ACC112 (cell line): ENCODE results near the gene RALGPS1.

Experiments used
- H2AFZ ChIP-seq: fragments of 200-600 bp; sonication (generic); one replicate; pipeline ENCODE4 v1.6.0; 2017; ENCODE audit warnings: antibody characterized with exemption, low read length; ENCODE audit not compliant: unreplicated experiment
- H3K27ac ChIP-seq: fragments of 200-600 bp; sonication (generic); 2 replicates; pipeline ENCODE4 v1.5.1; 2014; ENCODE audit warnings: low read depth, mild to moderate bottlenecking, antibody characterized with exemption, low read length, moderate library complexity
- H3K27me3 ChIP-seq: fragments of 200-600 bp; sonication (generic); 2 replicates; pipeline ENCODE4 v1.6.1; 2014; ENCODE audit warnings: mild to moderate bottlenecking, antibody characterized with exemption, low read length, moderate library complexity, mixed read lengths; ENCODE audit not compliant: insufficient read depth
- H3K36me3 ChIP-seq: fragments of 200-600 bp; sonication (generic); 2 replicates; pipeline ENCODE4 v1.6.1; 2016; ENCODE audit warnings: mild to moderate bottlenecking, antibody characterized with exemption, low read length, moderate library complexity, mixed read lengths; ENCODE audit not compliant: insufficient read depth
- H3K4me1 ChIP-seq: fragments of 200-600 bp; sonication (generic); one replicate; pipeline ENCODE4 v1.6.1; 2016; ENCODE audit warnings: low read length, mixed read lengths; ENCODE audit not compliant: insufficient read depth, unreplicated experiment, control insufficient read depth
- H3K4me3 ChIP-seq: fragments of 200-600 bp; sonication (generic); 2 replicates; pipeline ENCODE4 v1.5.1; 2014; ENCODE audit warnings: mild to moderate bottlenecking, low read depth, low read length
- H3K79me2 ChIP-seq: fragments of 200-600 bp; sonication (generic); one replicate; pipeline ENCODE4 v1.6.0; 2016; ENCODE audit warnings: low read length; ENCODE audit not compliant: control insufficient read depth, unreplicated experiment, insufficient read depth

RALGPS1 gene

GRCh38 chr9:127102788-127103187, 188.2 kb downstream of the RALGPS1 start:
- Histone ChIP-seq H3K4me3 (no peak overlapping the region), H3K36me3 (peaks cover 4% of the 10 kb centered on the region; the same call in 1 of the 2 replicates)

GRCh38 chr9:127104581-127105311, 190.2 kb downstream of the RALGPS1 start:
- H2AFZ ChIP-seq = no peak overlapping the region
- no peaks in the 10 kb centered on the region for H3K79me2 ChIP-seq
- peaks cover 4% of the 10 kb centered on the region; the same call in 1 of the 2 replicates for H3K36me3 ChIP-seq
- no peak overlapping the region for H3K4me3 ChIP-seq
- no peaks in the 10 kb centered on the region for H3K4me1 ChIP-seq
- no peaks in the 10 kb centered on the region for H3K27me3 ChIP-seq
- H3K27ac ChIP-seq = no peak overlapping the region

More at GRCh38 chr9:127102788-127103187, 188.2 kb downstream of the RALGPS1 start:
- Histone ChIP-seq H3K79me2 (no peaks in the 10 kb centered on the region), H3K4me1 (no peaks in the 10 kb centered on the region), H3K27ac (no peak overlapping the region), H2AFZ (no peak overlapping the region), H3K27me3 (no peaks in the 10 kb centered on the region)

GRCh38 chr9:127105805-127106465, 191.4 kb downstream of the RALGPS1 start:
- H3K4me1 ChIP-seq = no peaks in the 10 kb centered on the region
- H3K36me3 ChIP-seq = peaks cover 4% of the 10 kb centered on the region; the same call in 1 of the 2 replicates
- H3K27me3 ChIP-seq = no peaks in the 10 kb centered on the region
- H3K27ac ChIP-seq = no peak overlapping the region
- H3K4me3 ChIP-seq = no peak overlapping the region
- no peaks in the 10 kb centered on the region for H3K79me2 ChIP-seq
- no peak overlapping the region for H2AFZ ChIP-seq

GRCh38 chr9:127106466-127106855, 191.9 kb downstream of the RALGPS1 start:
- Histone ChIP-seq H3K27me3 (no peaks in the 10 kb centered on the region), H3K4me3 (no peak overlapping the region), H3K4me1 (no peaks in the 10 kb centered on the region), H3K27ac (no peak overlapping the region), H3K36me3 (peaks cover 4% of the 10 kb centered on the region; the same call in 1 of the 2 replicates), H3K79me2 (no peaks in the 10 kb centered on the region), H2AFZ (no peak overlapping the region)

- H2AFZ ChIP-seq = no peak overlapping the region
- no peak overlapping the region for H3K4me3 ChIP-seq
- no peak overlapping the region for H3K27ac ChIP-seq
- H3K36me3 ChIP-seq = peaks cover 4% of the 10 kb centered on the region; the same call in 1 of the 2 replicates
- no peaks in the 10 kb centered on the region for H3K27me3 ChIP-seq
- H3K79me2 ChIP-seq = no peaks in the 10 kb centered on the region
- H3K4me1 ChIP-seq = no peaks in the 10 kb centered on the region
Observed at GRCh38 chr9:127107171-127107928, 192.8 kb downstream of the RALGPS1 start.

GRCh38 chr9:127107929-127108876, 193.6 kb downstream of the RALGPS1 start:
- Histone ChIP-seq H3K4me1 (peaks cover 7% of the 10 kb centered on the region), H3K79me2 (no peaks in the 10 kb centered on the region), H3K4me3 (no peak overlapping the region), H2AFZ (no peak overlapping the region), H3K36me3 (peaks cover 4% of the 10 kb centered on the region; the same call in 1 of the 2 replicates), H3K27me3 (no peaks in the 10 kb centered on the region), H3K27ac (no peak overlapping the region)

- no peak overlapping the region for H2AFZ ChIP-seq
- H3K79me2 ChIP-seq = no peaks in the 10 kb centered on the region
- peaks cover 14% of the 10 kb centered on the region for H3K4me1 ChIP-seq
- H3K27me3 ChIP-seq = no peaks in the 10 kb centered on the region
- H3K36me3 ChIP-seq = peaks cover 4% of the 10 kb centered on the region; the same call in 1 of the 2 replicates
- no peak overlapping the region for H3K27ac ChIP-seq
- no peak overlapping the region for H3K4me3 ChIP-seq
Observed at GRCh38 chr9:127109212-127109711, 194.7 kb downstream of the RALGPS1 start.

GRCh38 chr9:127112056-127112455, 197.5 kb downstream of the RALGPS1 start:
- Histone ChIP-seq H3K27ac (no peak overlapping the region), H3K36me3 (no peaks in the 10 kb centered on the region; the same call in 1 of the 2 replicates), H3K4me3 (no peak overlapping the region)

GRCh38 chr9:127112735-127113161, 198.2 kb downstream of the RALGPS1 start:
- H3K27me3 ChIP-seq = no peaks in the 10 kb centered on the region
- H3K27ac ChIP-seq = no peak overlapping the region
- no peaks in the 10 kb centered on the region for H3K79me2 ChIP-seq
- H3K36me3 ChIP-seq = no peaks in the 10 kb centered on the region; the same call in 1 of the 2 replicates
- H3K4me1 ChIP-seq = peaks cover 14% of the 10 kb centered on the region
- H2AFZ ChIP-seq = no peak overlapping the region
- H3K4me3 ChIP-seq = no peak overlapping the region

More at GRCh38 chr9:127112056-127112455, 197.5 kb downstream of the RALGPS1 start:
- no peak overlapping the region for H2AFZ ChIP-seq
- no peaks in the 10 kb centered on the region for H3K79me2 ChIP-seq
- peaks cover 14% of the 10 kb centered on the region for H3K4me1 ChIP-seq
- H3K27me3 ChIP-seq = no peaks in the 10 kb centered on the region
